ENCODE measurements around the gene CTNND2. TPM values are rescaled to one million over a fixed set of nuclear protein-coding genes. Genes with fewer than 3 reads are reported as not detected.
"Not testable (repeated sequence)": the region's sequence is repeated elsewhere in the genome, so short reads cannot be mapped to it uniquely, and the experiment has no call there.

The CTNND2 gene
- total and polyA plus RNA-seq, 2 donors, result 0.24 to 1.4 TPM

DNA sequence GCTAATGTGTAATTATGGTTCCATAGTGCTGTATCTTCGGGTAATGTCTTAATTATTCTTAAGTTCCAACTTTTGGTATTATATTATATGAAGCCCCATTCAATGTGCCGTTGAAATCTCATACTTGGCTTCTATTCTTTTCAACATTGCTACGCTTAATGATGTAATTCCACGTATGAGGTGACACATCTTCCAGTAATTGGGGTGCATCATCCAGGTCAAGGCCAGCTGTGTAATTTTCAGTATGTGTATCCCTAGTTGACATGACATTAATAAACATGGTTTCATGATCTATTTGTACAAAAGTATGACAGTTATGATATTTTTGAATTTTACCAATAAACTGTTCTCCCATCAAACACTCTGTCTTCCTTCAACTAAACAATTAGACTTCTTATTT, 546.3 kb downstream of the CTNND2 start:
- Histone ChIP-seq H3K36me3 (ENCODE audit: insufficient read depth) (no peaks in the 10 kb centered on the region), H3K27ac (ENCODE audit: low read depth) (no peak overlapping the region), H3K4me1 (ENCODE audit: insufficient read depth) (no peaks in the 10 kb centered on the region), H3K4me3 (ENCODE audit: low read depth, low read length) (no peak overlapping the region)
- DNase-seq (ENCODE audit: extremely low spot score), result no peak
- 67% methylated on average over 4 of the region's 4 CpGs for WGBS

DNA sequence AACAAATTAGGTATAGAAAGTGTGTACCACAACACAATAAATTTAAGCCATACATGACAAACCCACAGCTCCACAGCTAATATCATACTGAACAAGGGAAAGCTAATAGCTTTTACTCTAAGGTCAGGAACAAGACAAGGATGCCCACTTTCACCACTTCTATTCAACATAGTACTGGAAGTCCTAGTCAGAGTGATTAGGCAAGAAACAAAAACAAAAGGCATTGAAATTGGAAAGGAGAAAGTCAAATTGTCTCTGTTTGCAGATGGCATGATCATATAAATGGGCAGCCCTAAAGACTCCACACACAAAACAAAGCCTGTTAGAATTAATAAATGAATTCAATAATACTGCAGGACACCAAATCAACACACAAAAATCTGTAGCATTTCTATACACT, 548.8 kb downstream of the CTNND2 start:
- Histone ChIP-seq H3K27ac (ENCODE audit: low read depth) (no peak overlapping the region), H3K4me1 (ENCODE audit: insufficient read depth) (no peaks in the 10 kb centered on the region), H3K4me3 (ENCODE audit: low read depth, low read length) (no peak overlapping the region), H3K36me3 (ENCODE audit: insufficient read depth) (no peaks in the 10 kb centered on the region)
- no peak for DNase-seq (ENCODE audit: extremely low spot score)

DNA sequence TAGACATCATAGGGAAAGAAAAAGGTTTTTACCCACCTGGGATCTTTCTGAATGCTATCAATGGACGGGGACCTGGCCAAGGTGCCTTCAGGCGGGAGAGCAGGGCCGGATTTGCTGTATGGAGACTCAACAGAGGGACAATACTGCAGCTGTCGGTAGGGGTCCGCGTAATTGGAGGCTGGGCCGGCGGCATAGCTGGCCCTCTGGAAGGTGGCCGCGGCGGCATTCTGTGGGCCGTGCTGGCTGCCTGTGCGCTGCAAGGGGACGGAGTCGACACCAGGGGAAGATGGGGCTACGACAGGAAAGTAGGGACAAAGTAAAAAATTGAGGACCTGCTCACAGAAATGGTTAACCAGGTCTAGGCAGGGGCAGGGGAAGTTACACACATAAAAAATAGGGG, 557.9 kb downstream of the CTNND2 start:
- no peaks in the 10 kb centered on the region for H3K36me3 ChIP-seq (ENCODE audit: insufficient read depth)
- WGBS, result 67% methylated on average over 16 of the region's 16 CpGs
- H3K4me1 ChIP-seq (ENCODE audit: insufficient read depth), result no peaks in the 10 kb centered on the region
- no peak overlapping the region for H3K4me3 ChIP-seq (ENCODE audit: low read depth, low read length)
- no peak for DNase-seq (ENCODE audit: extremely low spot score)
- H3K27ac ChIP-seq (ENCODE audit: low read depth), result no peak overlapping the region

DNA sequence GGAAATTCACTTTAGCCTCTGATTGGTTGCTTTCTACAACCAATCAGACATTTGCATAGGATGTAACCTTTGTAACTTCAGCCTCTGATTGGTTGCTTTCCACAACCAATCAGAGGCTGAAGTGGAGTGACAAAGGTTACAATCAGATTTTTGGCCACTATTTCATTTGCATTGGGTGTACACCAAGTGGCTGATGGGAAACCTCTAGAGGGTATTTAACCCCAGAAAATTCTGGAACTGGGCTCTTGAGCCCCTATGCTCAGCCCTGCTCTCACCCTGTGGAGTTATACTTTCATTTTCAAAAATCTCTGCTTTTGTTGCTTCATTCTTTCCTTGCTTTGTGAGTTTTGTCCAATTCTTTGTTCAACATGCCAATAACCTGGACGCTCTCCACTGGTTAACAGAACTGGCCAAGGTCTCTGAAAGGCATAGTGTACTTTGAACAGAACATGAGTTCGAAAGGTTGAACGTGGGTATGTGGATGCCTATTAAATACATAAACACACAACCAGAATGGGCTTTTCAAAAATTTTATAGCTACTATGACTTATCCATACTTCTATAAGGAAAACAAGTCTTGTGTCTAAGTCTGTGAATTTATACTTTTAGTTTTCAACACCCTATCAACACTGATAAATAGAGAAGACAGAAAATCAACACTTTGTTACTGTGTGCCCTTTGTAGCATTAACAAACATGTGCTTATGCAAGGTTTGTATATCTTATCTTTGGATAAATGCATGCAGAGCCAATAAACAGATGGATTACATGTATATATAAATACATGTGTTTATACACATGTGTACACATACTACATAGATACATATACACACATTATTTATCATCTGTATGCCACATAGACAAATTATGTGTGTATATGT, 568.1 kb downstream of the CTNND2 start:
- DNase-seq (ENCODE audit: extremely low spot score), result no peak
- WGBS, result 69% methylated on average over 3 of the region's 3 CpGs
- Histone ChIP-seq H3K4me1 (ENCODE audit: insufficient read depth) (no peaks in the 10 kb centered on the region), H3K4me3 (ENCODE audit: low read depth, low read length) (no peak overlapping the region), H3K27ac (ENCODE audit: low read depth) (no peak overlapping the region), H3K36me3 (ENCODE audit: insufficient read depth) (no peaks in the 10 kb centered on the region)

DNA sequence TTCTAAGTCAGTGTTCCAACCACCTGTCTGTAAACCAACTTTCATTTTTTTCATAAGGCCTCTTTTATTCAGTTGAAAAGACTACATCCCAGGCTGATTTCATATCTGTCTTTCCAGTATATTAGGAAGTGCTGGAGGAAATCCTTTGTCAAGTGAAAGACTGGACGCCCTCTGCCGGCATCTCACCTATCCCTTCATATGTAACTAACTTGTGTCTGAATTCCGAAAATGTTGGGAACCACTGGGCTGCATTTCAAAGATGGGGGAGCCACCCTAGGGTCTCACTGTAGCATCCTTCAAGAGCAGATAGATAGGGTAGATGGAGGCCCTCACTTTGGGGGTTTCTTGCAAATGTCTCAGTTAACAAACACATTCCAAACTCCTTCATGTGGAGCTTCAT, 569.8 kb downstream of the CTNND2 start:
- no peak overlapping the region for H3K27ac ChIP-seq (ENCODE audit: low read depth)
- H3K4me3 ChIP-seq (ENCODE audit: low read depth, low read length), result no peak overlapping the region
- 68% methylated on average over 3 of the region's 3 CpGs for WGBS
- no peaks in the 10 kb centered on the region for H3K4me1 ChIP-seq (ENCODE audit: insufficient read depth)
- DNase-seq (ENCODE audit: extremely low spot score), result no peak
- H3K36me3 ChIP-seq (ENCODE audit: insufficient read depth), result no peaks in the 10 kb centered on the region

GRCh38 chr5:11329679-11330078, 574.6 kb downstream of the CTNND2 start:
- 66% methylated on average over 5 of the region's 5 CpGs for WGBS
- H3K4me1 ChIP-seq (ENCODE audit: insufficient read depth), result no peaks in the 10 kb centered on the region
- no peak for DNase-seq (ENCODE audit: extremely low spot score)

GRCh38 chr5:11324521-11325289, 579.5 kb downstream of the CTNND2 start:
- Histone ChIP-seq H3K36me3 (ENCODE audit: insufficient read depth) (no peaks in the 10 kb centered on the region), H3K27ac (ENCODE audit: low read depth) (no peak overlapping the region), H3K4me3 (ENCODE audit: low read depth, low read length) (no peak overlapping the region), H3K4me1 (ENCODE audit: insufficient read depth) (no peaks in the 10 kb centered on the region)
- DNase-seq (ENCODE audit: extremely low spot score), result no peak
- 44% methylated on average over 5 of the region's 5 CpGs for WGBS

More at GRCh38 chr5:11329679-11330078, 574.6 kb downstream of the CTNND2 start:
- Histone ChIP-seq H3K4me3 (ENCODE audit: low read depth, low read length) (no peak overlapping the region), H3K27ac (ENCODE audit: low read depth) (no peak overlapping the region), H3K36me3 (ENCODE audit: insufficient read depth) (no peaks in the 10 kb centered on the region)

GRCh38 chr5:11323761-11324160, 580.5 kb downstream of the CTNND2 start:
- Histone ChIP-seq H3K27ac (ENCODE audit: low read depth) (no peak overlapping the region), H3K4me3 (ENCODE audit: low read depth, low read length) (no peak overlapping the region), H3K4me1 (ENCODE audit: insufficient read depth) (no peaks in the 10 kb centered on the region), H3K36me3 (ENCODE audit: insufficient read depth) (no peaks in the 10 kb centered on the region)
- WGBS, result 87% methylated on average over 4 of the region's 4 CpGs
- no peak for DNase-seq (ENCODE audit: extremely low spot score)

- Histone ChIP-seq H3K4me1 (ENCODE audit: insufficient read depth) (no peaks in the 10 kb centered on the region), H3K4me3 (ENCODE audit: low read depth, low read length) (no peak overlapping the region), H3K27ac (ENCODE audit: low read depth) (no peak overlapping the region), H3K36me3 (ENCODE audit: insufficient read depth) (no peaks in the 10 kb centered on the region)
- no peak for DNase-seq (ENCODE audit: extremely low spot score)
- 67% methylated on average over 2 of the region's 2 CpGs for WGBS
Observed at GRCh38 chr5:11322133-11322532, 582.1 kb downstream of the CTNND2 start.

GRCh38 chr5:11319836-11320580, 584.2 kb downstream of the CTNND2 start:
- Histone ChIP-seq H3K4me1 (ENCODE audit: insufficient read depth) (no peaks in the 10 kb centered on the region), H3K27ac (ENCODE audit: low read depth) (no peak overlapping the region), H3K36me3 (ENCODE audit: insufficient read depth) (no peaks in the 10 kb centered on the region), H3K4me3 (ENCODE audit: low read depth, low read length) (no peak overlapping the region)
- 58% methylated on average over 7 of the region's 7 CpGs for WGBS
- DNase-seq (ENCODE audit: extremely low spot score), result no peak

GRCh38 chr5:11313694-11314093, 590.6 kb downstream of the CTNND2 start:
- not testable (repeated sequence) for H3K36me3 ChIP-seq (ENCODE audit: insufficient read depth); H3K4me3 ChIP-seq (ENCODE audit: low read depth, low read length); H3K4me1 ChIP-seq (ENCODE audit: insufficient read depth); H3K27ac ChIP-seq (ENCODE audit: low read depth); DNase-seq (ENCODE audit: extremely low spot score)
- WGBS, result 77% methylated on average over 7 of the region's 7 CpGs

GRCh38 chr5:11311731-11312130, 592.5 kb downstream of the CTNND2 start:
- DNase-seq (ENCODE audit: extremely low spot score), result no peak
- no peak overlapping the region for H3K4me3 ChIP-seq (ENCODE audit: low read depth, low read length)
- no peaks in the 10 kb centered on the region for H3K4me1 ChIP-seq (ENCODE audit: insufficient read depth)
- 93% methylated on average over 3 of the region's 3 CpGs for WGBS
- no peaks in the 10 kb centered on the region for H3K36me3 ChIP-seq (ENCODE audit: insufficient read depth)
- no peak overlapping the region for H3K27ac ChIP-seq (ENCODE audit: low read depth)

GRCh38 chr5:11311272-11311671, 593.0 kb downstream of the CTNND2 start:
- DNase-seq (ENCODE audit: extremely low spot score), result no peak
- 87% methylated on average over 1 of the region's 1 CpG for WGBS
- Histone ChIP-seq H3K36me3 (ENCODE audit: insufficient read depth) (no peaks in the 10 kb centered on the region), H3K4me1 (ENCODE audit: insufficient read depth) (no peaks in the 10 kb centered on the region), H3K27ac (ENCODE audit: low read depth) (no peak overlapping the region), H3K4me3 (ENCODE audit: low read depth, low read length) (no peak overlapping the region)
